Activated CD4-positive, alpha-beta T cell treated with anti-CD3 and anti-CD28 coated beads, Interleukin-2, Interleukin-6, amounts not matched to agents 100 ng/mL and 50 ng/mL, durations not matched to agents 16 hours and 8 hours (primary cell): Measurements from ENCODE around the gene SLC7A6OS.

Source experiments
- DNase-seq: peaks from one replicate; pipeline ENCODE4 v3.0.0-alpha.2; 2020

The SLC7A6OS gene

DNA sequence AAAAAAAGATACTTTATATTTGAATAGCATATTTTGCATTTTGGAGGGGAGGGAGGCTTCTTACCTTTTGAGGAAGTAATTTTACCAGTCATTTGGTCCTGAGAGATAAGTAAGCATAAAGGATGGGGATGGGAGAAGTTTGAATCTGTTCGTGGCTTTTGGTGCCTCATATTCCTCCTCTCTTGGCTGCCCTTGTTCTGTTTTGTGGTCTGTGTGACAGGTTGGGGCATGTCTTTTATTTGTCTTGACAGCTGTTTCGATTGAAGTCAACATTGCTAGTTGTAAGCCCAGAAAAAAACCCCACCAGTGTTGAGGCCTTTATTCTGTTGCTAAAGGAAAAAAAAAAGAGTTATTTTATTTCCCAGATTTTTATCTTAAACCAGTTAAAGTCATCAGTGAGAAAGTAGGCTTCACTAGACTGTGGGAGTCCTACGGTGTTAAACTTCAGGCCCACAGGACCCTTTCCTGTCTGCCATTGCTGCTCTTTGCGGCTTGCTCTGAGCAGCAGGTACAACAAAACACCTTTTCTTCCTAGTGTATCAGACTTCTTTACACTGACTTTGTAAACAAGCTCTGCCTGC lies 35.0 kb downstream of the SLC7A6OS start:
- peak; percentile 68 for DNase-seq

- no peak for DNase-seq
These were observed 36.3 kb downstream of the SLC7A6OS start for GRCh38 chr16:68274441-68274840.

DNA sequence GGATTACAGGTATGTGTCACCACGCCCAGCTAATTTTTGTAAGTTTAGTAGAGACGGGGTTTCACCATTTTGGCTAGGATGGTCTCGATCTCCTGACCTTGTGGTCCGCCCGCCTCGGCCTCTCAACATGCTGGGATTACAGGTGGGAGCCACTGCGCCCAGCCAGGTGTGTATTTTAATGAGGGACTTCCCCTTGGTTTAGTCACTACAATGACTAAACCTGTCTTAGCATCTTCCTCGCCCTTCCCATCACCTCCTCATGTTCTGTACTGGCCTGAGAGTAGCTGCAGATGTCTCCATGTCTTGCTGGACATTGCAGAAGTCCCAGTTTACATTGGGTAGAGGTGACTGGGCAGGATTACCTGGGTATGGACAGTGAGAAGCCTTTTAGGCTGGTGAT lies 36.9 kb downstream of the SLC7A6OS start:
- DNase-seq: no peak

- no peak for DNase-seq
These were observed 37.3 kb downstream of the SLC7A6OS start for GRCh38 chr16:68273459-68273858.

- DNase-seq: no peak
These were observed 38.1 kb downstream of the SLC7A6OS start for GRCh38 chr16:68272507-68273209.

- DNase-seq: no peak
These were observed 40.4 kb downstream of the SLC7A6OS start for GRCh38 chr16:68270353-68270752.

DNA sequence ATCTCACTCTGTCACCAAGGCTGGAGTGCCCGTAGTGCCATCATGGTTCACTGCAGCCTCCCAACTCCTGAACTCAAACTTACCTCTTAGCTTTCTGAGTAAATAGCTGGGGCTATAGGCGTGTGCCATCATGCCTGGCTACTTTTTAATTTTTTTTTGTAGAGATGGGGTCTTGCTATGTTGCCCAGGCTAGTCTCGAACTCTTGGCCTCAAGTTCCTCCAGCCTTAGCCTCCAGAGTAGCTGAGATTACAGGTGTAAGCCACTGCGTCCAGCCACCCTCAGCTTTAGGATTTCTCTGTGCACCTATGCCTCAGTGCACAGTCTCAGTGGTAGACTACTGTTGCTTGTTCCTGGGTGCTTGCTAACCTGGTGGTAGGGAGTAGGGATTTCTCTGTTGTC lies 41.0 kb downstream of the SLC7A6OS start:
- no peak for DNase-seq

GRCh38 chr16:68267612-68268405 lies 42.9 kb downstream of the SLC7A6OS start:
- DNase-seq: no peak

DNA sequence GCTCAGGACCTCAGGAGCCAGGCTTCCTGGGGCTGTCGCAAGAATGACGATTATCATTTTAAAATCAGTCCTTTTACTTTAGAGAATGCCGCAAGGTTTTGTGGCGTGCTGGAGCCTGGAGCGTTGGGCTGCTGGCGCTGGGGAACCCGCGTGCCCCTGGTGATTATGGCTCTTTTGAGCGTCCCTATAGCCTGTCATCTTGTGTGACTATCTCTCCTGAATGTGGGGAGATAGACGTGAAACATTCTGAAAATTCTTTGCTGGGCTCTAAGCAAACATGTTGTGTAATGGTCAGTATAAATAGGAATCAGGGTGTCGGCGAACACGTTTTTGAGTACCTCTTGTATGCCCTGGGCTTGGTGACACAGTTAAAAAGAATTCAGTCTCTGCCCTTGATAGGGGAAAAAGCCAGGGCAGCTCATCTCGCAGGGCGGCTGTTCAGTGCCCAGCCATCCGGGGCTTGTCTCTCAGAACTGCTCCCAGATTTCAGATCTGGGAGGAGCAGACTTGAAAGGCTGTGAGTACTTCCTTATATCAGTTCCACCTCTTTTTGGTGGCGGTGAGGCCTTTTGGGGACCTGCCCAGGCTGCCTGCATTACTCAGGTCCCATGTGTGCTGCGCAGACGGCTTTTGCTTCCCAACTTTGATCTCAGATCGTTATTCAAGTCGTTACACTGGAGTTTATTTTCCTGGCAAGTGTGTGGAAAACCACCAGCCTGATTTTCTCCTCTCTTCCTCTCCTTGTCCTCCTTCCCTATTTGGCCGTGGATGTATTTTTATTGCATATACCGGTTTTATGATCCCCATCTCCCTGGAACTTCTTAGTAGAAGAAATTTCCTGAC lies 45.4 kb downstream of the SLC7A6OS start:
- peak; percentile 65 for DNase-seq

DNA sequence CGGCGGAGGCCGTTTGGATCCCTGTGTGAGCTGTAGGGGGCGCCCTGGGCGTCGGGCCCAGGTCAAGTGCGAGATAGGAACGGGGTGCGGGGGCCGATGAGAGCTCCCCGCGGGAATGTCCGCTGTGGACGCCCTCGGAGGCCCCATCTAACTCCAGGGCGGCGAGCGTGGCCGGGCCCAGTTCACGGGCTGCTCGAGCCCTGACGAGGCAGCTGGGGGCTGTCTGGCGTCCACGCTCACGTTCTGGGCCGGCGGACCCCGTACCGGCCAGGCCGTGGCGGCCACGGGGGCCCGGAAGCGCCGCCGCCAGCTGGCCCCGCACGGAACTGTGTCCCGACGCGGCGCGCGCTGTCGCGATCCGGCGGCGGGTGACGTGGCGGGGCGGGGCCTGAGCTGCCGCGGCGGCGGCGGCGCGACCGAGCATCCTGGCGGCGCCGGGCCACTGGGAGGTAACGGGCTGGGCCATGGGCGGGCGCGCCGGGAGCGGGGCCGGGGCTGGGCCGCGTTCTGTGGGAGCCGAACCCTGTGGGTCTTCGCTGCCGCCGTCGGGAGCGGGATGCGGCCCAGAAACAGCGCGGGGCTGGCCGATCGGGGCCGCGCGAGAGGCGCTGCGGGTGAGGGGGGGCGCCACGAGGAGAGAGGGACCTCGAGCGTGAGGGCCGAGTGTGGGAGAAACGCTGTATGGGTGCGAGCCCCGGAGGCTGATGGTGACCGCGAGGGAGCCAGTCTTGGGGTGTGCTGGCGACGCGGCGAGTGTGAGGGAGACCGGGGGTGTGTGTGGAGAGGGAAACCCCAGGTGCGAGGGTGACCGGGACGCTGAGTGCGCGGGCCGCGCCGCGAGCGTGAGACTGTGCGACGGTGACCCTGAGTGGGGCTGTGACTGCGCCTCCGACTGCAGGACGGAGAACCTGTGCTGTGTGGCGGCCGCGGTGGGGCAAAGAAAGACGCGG lies 46.3 kb downstream of the SLC7A6OS start, which contains the start of gene SLC7A6:
SLC7A6 (plus strand) TSS at position 399 of the 950 bp plus-strand sequence. CDS start 10,201 bp downstream, outside the sequence.
- DNase-seq: peak; percentile 91

GRCh38 chr16:68263559-68264127 lies 47.1 kb downstream of the SLC7A6OS start:
- no peak for DNase-seq

GRCh38 chr16:68259007-68259825 lies 51.5 kb downstream of the SLC7A6OS start:
- no peak for DNase-seq

DNA sequence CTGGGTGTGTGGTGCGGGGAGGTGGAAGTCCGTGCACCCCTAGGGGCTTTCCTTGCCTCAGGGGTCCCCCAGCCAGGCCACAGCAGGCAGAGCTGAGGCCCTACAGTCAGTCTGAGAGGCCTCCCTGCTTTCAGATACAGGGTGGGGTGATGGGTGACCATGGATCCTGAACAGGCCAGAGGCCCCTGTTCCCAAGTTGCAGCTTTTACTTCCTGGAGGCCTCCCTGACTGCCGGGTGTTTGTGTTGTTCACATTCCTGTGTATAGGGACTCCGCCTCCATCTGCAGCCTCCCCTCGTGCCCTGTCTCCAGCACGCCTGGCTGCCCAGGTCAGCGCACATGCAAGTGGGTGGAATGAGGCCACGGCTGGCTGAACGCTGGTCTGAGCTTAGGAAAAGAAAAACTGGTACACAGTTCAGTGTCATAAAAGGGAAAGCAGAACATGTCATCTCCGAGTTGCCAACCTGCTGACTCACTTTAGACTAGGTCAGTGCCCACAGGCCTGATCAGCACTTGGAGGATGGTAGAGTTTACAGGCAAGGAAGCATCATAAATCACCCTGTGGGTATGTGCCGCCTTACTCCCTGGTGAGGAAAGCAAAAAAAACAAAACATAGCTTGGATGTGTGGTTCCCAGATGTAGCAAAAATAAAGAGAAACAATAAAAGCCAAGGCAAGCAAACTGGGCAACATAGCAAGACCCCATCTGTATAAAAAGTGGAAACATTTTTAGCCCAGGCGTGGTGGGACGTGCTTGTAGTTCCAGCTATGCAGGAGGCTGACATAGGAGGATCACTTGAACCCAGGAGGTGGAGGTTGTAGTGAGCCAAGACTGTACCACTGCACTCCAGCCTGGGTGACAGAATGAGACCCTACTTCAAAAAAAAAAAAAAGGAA lies 52.6 kb downstream of the SLC7A6OS start:
- no peak for DNase-seq

- no peak for DNase-seq
These were observed 53.4 kb downstream of the SLC7A6OS start for GRCh38 chr16:68257251-68257905.

DNA sequence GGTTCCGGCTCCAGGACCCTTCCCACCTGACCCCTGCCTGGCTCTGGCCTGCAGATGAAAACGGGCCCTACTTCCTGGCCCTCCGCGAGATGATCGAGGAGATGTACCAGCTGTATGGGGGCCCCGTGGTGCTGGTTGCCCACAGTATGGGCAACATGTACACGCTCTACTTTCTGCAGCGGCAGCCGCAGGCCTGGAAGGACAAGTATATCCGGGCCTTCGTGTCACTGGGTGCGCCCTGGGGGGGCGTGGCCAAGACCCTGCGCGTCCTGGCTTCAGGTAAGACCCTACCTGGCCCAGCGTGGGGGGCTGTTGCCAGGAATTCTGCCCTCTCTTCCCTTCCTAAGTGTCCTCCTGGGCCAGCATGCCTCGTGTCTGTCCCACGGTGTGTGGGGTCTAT lies 55.0 kb downstream of the SLC7A6OS start:
- no peak for DNase-seq

GRCh38 chr16:68253721-68254120 lies 57.0 kb downstream of the SLC7A6OS start:
- no peak for DNase-seq

- DNase-seq: no peak
These were observed 58.4 kb downstream of the SLC7A6OS start for GRCh38 chr16:68252383-68252782.

DNA sequence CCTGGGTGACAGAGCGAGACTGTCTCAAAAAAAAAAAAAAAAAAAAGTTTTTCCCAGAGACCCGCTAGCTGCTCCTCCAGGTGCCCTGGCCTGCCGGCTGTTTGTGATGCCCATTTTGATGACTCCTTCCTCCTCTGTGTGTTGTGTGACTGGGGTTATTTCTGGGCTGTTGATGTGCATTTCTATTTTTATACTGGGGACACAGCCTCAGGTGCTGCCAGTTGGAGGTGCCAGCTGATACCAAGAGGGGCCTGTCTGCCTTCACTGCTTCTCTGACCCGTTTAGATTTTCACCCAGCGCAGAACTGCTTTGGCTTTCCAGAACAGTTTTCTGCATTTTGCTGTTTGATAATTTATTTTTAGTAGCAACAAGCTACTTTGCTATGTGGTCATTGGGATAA lies 58.9 kb downstream of the SLC7A6OS start:
- DNase-seq: no peak

DNA sequence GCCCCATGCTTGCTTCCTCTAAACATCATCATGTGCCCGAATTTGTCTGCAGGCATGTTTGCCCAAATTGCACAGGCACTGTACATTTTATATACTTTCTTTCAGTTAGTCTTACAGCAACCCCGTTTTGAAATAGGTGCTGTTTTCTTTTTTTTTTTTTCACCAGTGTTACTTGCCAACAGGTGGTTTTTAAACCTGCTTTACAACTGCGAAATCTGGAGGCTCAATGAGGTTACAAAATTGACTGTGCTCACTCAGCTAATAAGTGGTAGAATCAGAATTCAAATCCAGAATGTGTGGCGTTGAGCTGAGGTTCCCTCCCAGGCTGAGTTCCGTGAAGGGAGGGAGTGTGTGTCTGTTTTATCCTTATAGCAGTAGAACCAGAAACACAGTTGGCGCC lies 59.8 kb downstream of the SLC7A6OS start:
- no peak for DNase-seq
